Hepatocyte (in vitro differentiated cells): Measurements from ENCODE around the gene CHSY1.

Experiments
- EZH2 ChIP-seq: fragments of 200-600 bp; sonication (generic); IDR thresholded peaks from 2 replicates; pipeline ENCODE4 v1.6.1; 2016; ENCODE audit warnings: antibody characterized with exemption, mild to moderate bottlenecking, borderline replicate concordance
- EZH2phosphoT487 ChIP-seq: fragments of 200-600 bp; sonication (generic); IDR thresholded peaks from one replicate; pipeline ENCODE4 v1.6.1; 2018; ENCODE audit warnings: antibody characterized with exemption, mild to moderate bottlenecking, low read depth, moderate library complexity; ENCODE audit not compliant: unreplicated experiment, severe bottlenecking
- TF ChIP-seq, protein P1 (sequence below): fragments of 200-600 bp; sonication (generic); IDR thresholded peaks from 2 replicates; pipeline ENCODE4 v1.5.1; 2016; ENCODE audit warnings: antibody characterized with exemption, mild to moderate bottlenecking; ENCODE audit not compliant: poor library complexity

DNA sequence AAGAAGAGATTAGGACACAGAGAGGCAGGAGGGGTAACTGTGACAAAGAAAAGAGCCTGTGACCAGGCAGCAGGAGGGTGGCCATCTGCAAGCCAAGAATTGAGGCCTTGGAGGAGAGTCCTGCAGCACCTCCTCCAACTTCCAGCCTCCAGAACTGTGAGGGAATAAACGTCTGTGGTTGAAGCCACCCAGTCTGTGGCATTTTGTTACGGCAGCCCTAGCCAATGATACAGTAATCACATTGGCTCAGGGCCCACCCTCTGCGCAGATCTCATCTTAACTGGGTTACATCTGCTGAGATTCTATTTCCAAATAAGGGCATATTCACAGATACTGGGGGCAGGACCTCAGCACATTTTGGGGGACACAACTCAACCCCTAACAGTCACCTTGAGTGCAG lies 14.2 kb upstream of the CHSY1 start:
- TF ChIP-seq, protein P1, sequence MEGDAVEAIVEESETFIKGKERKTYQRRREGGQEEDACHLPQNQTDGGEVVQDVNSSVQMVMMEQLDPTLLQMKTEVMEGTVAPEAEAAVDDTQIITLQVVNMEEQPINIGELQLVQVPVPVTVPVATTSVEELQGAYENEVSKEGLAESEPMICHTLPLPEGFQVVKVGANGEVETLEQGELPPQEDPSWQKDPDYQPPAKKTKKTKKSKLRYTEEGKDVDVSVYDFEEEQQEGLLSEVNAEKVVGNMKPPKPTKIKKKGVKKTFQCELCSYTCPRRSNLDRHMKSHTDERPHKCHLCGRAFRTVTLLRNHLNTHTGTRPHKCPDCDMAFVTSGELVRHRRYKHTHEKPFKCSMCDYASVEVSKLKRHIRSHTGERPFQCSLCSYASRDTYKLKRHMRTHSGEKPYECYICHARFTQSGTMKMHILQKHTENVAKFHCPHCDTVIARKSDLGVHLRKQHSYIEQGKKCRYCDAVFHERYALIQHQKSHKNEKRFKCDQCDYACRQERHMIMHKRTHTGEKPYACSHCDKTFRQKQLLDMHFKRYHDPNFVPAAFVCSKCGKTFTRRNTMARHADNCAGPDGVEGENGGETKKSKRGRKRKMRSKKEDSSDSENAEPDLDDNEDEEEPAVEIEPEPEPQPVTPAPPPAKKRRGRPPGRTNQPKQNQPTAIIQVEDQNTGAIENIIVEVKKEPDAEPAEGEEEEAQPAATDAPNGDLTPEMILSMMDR, result no peak
- TF ChIP-seq EZH2, result no peak
- TF ChIP-seq EZH2phosphoT487, result no peak
